GM21619 (cell line): ENCODE measurements around the gene PEX7.
A peak's percentile ranks its signal among the peaks of the same experiment; 100 is the strongest.
"Not testable (repeated sequence)": the region's sequence is repeated elsewhere in the genome, so short reads cannot be mapped to it uniquely, and the experiment has no call there.

Experiments
- ATAC-seq: cut with Tn5 transposase; IDR thresholded peaks from one replicate; pipeline ENCODE4 v1.9.1; 2021; ENCODE audit not compliant: unreplicated experiment

Gene PEX7, protein sequence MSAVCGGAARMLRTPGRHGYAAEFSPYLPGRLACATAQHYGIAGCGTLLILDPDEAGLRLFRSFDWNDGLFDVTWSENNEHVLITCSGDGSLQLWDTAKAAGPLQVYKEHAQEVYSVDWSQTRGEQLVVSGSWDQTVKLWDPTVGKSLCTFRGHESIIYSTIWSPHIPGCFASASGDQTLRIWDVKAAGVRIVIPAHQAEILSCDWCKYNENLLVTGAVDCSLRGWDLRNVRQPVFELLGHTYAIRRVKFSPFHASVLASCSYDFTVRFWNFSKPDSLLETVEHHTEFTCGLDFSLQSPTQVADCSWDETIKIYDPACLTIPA

DNA sequence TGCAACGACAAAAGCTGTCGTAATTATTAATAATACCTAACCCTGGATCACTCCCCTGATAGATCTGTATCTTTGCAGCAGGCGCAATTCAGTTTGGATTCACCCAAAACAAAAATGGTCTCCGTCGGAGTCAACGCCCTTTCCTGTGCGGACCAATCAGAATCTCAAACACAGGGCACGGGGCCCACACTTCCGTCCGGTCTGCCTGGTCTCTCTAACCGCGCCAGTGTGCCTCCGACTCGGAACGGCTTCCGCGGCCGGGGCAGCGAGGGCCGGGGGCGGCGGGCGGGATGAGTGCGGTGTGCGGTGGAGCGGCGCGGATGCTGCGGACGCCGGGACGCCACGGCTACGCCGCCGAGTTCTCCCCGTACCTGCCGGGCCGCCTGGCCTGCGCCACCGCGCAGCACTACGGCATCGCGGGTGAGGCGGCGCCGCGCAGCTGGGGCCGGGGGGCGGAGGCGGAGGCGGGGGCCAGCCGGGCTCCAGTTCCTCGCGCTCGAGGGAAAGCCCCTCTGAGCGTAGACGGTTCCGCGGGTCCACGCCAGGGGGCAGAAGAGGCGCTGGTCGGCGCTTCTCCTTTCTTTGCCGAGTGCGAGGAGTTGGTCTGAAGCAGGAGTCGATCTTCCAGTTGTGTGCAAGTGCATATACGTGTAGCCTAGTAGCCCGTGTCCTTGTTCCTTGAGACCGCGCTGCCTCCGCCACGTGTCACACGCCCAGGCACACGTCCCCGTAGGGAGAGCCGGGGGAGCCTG, at the start of gene PEX7:
Gene PEX7 (plus strand): TSS at position 217 of the 752 bp plus-strand sequence. CDS start 74 bp downstream, at position 291.
- peak; percentile 97 for ATAC-seq

DNA sequence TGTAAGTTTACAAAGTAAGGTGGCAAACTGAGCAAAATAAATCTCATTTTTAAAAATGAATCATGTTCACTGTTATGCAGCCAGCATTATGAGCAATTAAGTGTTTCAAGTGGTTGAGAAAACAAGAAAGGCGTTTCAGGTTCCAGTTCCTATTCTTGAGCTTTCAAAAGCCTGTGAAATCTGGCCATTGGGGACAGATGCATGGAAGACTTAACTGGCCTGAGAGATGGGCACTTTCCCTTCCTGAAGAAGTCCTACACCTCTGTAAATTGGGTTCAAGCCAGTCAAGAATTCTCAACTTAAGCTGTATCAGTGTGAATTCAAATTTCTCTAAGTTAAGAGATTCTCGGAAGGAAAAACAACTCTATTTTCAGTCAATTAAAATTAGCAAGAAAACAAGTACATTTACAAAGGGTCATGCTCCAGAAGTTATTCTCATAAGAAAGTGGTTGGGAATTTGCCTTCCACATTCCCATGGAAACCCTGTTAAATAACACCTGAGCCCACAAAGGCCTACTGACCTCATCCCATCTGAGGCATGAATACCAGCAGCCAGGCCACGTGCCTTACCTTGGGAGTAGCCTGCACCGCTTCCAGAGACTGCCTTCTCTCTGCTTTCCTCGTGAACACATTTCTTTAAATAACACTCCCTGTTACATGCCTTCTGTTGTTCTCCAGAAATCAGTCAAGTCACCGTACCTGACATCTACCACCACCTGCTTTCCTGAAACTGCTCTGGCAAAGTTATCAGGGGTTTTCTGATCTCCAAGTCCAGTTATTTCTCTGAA, 49.5 kb upstream of the PEX7 start:
- peak; percentile 80 for ATAC-seq

DNA sequence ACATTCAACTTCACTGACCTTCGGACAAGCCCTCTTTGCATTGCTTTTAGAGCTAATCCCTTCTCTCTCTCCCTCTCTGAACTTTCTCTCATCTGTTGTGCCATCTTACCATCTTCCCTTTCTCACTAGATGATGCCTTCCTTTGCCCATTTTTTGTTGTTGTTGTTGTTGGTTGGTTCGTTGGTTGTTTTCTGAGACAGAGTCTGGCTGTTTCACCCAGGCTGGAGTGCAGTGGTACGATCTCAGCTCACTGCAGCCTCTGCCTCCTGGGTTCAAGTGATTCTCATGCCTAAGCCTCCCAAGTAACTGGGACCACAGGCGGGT, 49.0 kb upstream of the PEX7 start:
- no peak for ATAC-seq

DNA sequence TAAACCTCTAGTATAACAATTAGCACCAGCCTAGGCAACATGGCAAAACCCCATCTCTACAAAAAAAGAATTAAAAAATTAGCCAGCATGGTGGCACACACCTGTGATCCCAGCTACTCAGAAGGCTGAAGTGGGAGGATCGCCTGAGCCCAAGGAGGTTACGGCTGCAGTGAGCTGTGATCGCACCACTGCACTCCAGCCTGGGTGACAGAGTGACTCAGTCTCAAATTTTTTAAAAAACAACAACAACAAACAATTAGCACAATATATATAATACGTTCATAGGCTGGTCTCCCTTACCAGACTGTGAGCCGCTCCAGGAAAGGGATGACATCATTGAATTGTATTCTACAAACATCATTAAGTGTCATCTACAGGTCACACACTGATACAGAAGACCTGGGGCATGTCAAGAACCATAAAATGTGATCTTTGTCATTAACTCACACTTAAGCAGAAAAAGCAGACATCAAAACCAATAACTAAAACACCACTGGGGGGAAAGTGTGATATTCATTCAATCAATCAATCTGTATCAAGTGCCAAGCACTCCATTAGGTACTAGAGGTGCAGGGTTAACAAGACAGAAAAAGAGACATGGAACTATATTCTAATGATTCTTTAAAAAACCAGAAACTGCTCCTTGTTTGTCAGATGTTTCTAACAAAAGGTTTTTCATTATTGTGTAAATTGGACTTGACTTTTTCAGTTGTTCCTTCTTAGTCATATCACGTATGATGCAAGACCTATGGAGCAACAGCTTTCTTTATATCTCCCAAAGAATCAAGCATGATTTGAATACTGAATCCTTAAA, 48.0 kb upstream of the PEX7 start:
- no peak for ATAC-seq

DNA sequence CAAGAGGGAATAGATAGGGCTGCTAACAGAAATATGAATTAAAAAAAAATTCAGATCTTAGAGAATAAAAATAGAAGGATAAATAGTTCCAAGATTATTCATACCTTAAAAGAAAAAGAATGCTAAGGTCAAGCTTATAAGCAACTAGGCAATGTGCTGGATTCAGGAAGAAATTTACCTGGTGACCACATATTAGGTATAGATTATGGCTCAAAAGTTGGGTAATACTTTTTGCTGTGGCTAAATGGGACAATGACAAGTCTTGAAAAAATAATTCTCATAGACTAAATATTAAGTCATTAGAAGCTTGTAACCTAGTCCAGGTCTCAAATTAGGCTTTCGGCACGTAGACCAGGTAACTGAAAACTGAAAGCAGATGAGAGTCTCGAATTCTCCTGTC, 47.3 kb upstream of the PEX7 start:
- no peak for ATAC-seq

DNA sequence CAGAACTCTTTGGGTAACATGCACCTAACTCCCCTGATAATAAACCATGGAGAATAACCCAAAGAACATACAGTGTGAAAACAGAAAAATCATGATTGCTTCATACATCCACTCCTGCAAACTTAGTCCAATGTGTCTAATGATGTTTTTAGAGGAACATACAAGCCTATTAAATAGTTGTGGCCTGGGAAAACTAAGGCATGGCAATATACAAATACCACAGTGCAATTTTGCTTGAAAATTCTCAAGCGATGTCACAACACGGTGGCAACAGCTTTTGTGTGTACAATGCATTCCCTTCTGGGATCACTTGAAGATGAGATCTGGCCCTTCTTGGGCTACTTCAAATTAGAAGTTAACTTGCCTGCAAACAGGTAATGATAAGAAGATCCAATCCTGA, 46.8 kb upstream of the PEX7 start:
- no peak for ATAC-seq

DNA sequence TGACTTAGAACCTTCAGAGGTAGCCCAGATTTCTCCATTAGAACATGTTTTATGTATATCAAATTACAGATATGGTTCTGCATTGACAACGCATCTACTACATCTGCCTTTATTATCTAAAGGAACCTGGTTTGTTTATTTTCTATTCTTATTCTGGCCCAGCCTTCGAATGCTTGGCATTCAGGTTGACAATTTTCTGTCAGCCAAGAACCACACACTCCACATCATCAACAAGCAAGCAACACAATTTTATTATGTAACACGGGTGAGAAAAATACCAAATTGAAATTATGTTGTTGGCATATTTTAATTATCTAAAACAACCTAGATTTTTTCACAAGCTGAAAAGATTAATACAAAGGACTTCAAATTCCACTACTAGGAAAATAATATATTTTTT, 44.7 kb upstream of the PEX7 start:
- ATAC-seq = no peak

DNA sequence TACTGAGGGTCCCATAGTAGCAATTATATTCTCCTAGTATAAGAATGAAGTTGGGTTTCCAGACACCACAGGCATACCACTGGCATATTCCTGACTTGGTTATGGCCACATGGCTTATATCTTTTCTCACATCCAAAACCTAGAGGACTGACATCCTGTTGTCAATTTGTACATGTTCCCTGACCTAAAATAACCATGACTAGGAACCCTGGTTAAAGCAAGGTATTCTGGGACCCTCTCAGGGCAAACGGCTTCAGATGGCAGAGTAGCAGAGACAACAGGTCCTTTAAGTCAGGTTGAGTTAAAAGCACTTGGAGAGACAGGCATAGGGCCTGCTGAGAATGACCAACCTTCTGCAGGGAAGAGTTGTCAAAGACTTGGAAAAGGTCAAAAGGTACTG, 42.7 kb upstream of the PEX7 start:
- no peak for ATAC-seq

DNA sequence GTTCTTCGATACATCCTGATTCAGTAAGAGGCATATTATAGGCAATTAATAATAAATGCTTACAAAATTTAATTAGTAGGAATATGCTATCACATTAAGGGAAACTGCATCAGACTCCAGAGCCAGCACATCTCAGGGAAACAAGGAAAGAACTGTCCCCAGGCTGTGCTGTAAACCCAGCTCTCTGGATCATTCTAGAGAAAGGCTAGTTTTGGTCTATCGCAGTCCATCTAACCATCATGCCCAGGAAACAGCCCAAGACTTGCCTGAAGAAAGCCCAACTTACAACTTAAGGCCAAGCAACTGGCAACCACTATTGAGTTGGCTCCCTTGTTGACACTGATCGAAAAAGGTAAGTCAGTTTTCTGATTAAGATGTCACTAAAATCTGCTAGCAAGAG, 41.4 kb upstream of the PEX7 start:
- no peak for ATAC-seq

DNA sequence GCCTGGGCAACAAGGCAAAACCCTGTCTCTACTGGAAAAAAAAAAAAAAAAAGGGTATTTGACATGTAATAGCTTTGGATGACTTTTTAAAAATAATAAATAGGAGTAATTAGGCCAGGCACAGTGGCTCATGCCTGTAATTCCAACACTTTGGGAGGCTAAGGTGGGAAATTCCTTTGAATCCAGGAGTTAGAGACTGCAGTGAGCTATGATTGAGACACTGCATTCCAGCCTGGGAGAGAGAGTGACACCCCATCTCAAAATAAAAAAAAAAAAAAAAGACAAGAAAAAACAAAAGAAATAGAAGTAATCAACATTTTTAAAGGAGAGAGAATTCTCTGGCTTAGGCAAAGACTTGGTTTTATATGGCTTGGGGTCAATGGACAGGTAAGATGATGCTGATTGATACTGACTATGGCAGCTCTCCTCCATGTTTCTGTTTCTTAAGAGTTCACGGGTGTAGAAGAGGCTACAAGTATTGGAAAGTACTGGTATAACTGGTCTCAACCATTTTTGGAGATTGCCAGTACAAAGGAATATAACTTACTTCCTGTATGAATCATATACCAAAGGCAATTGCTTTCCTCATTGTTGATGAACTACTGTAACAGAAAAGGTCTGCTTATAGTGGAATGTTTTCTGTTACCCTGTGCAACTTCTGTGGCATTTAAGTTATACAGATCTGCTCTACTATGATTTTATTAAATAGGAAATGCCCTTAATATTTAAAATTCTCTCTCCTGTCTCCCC, 40.2 kb upstream of the PEX7 start:
- ATAC-seq = no peak

DNA sequence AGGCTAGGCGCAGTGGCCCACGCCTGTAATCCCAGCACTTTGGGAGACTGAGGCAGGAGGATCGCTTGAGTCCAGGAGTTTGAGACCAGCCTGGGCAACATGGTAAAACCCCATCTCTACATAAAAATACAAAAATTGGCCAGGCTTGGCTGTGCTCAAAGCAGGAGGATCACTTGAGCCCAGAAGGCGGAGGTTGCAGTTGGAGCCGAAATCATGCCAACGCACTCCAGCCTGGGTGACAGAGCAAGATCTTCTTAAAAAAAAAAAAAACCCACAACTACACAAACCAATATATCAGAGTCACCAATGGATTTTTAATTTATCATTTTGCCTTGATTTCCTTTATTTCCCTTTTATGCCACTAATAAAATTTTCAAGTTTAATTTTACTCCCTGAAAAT, 39.4 kb upstream of the PEX7 start:
- no peak for ATAC-seq

DNA sequence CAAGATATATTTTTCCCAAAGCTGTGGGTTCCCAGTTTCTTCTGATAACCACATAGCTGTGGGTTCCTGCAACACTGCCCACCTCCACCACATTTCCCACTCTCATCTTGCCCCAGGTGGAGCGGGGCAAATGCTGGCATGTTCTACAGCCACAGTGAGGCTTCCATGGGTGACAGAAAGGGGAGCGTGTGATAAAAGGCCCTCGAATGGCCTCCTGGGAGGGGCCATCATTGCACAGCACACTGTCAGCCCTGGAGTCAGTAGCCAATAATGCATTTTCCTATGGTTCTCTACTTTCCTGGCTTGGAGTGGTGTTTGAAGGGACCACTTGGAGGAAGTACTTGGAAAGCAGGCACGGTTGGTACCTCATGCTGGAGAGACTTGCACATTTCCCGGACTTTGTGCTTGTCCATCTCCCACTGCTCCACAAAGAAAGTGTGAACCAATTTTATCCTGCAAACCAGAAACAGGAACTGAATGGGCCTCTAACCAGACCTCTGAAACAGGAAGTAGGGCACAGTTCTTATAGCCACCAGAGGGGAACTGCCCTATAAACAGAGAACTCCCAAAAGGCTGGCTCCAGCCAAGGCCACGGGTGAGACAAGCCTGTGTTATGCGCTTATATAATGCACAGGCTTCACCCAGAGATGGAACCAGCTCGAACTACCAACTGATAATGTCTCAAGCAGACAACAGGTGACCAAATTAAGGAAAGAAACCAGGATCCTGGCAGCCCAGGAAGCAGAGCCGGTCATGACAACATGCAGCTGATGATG, 38.7 kb upstream of the PEX7 start:
- peak; percentile 63 for ATAC-seq

DNA sequence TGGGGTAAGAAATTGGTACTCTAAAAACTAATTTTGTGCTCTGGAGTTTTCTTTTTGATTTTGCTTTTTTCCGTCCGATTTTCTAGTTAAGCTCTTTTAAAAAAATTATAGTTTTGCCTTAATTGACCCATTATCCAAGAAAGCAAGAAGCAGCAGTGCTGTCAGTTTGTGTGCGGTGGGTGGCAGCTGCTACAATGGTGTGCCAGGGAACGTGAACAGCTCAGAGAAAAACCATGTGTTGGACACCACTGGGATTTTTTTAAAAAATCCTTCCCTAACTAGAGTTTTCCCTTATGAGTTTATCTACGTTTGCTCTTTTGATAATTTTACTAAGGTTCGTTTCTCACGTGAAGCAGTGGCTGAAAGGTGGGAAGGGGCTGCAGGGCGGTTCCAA, 38.1 kb upstream of the PEX7 start:
- ATAC-seq = no peak

DNA sequence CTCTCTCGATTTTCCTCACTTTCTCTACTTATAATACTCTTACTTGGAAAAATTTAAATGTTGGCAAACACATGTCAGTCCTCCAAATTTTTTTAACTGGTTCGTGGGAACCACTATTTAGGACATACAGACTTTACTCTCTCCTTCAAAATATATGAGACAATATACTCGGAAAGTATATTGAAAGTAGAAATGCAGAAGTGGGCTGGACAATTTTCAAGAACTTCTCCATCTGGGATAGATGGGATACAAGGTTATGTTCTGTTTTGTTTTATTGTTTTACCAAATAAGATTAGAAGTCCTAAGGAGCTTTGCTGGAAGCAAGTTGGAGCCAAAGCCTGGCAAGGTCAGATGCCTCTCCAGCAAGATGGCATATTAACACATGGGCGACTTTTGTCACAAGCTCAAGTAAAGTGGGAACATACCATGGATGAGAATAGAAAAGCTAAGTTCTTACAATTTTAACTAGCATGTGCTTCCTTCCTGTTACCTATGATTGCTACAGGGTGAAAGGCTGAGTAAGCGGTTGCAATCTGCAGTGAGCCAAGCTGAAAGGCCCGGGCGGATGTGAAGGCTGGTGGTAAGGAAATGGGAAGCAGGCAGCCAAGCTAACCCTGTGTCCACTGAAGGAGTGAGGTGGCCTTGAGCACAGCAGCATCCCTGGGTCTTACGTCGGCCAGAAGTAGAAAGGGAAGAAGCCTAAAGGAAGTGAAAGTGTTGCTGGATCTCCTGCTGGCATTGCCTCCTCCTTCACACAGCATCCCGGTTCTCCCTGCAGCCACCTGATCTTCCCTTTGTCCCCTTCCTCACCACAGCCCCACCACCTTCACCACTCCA, 37.3 kb upstream of the PEX7 start:
- peak; percentile 42 for ATAC-seq

DNA sequence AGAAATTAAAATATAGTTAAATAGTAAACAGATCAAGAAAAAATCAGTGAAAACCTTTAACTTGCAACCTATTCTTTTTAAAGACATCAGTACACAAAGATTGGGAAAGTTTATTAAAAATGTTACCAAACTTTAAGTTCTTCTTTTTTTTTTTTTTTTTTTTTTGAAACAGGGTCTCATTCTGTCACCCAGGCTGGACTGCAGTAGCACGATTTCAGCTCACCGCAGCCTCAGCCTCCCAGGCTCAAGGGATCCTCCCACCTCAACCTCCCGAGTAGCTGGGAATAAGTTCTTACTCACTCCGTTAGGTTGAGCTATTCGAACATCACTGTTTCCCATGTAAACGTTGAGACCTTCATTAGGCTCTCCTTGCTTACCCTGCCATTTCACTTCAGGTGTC, 35.7 kb upstream of the PEX7 start:
- ATAC-seq = no peak

DNA sequence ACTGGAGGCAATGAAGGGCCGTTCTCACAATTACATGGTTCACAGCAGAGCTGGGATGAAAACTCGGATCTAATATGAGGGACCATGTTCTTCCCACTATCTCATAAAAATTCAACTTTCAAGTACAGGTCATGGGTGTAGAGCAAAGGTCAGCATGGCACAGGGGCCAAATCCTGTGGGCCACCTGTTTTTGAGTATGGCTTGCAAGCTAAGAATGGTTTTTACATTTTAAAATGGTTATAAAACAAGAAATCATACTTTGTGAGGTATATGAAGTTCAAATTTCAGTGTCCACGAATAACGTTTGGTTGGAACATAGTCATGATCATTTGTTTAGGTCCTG, 34.7 kb upstream of the PEX7 start:
- no peak for ATAC-seq

DNA sequence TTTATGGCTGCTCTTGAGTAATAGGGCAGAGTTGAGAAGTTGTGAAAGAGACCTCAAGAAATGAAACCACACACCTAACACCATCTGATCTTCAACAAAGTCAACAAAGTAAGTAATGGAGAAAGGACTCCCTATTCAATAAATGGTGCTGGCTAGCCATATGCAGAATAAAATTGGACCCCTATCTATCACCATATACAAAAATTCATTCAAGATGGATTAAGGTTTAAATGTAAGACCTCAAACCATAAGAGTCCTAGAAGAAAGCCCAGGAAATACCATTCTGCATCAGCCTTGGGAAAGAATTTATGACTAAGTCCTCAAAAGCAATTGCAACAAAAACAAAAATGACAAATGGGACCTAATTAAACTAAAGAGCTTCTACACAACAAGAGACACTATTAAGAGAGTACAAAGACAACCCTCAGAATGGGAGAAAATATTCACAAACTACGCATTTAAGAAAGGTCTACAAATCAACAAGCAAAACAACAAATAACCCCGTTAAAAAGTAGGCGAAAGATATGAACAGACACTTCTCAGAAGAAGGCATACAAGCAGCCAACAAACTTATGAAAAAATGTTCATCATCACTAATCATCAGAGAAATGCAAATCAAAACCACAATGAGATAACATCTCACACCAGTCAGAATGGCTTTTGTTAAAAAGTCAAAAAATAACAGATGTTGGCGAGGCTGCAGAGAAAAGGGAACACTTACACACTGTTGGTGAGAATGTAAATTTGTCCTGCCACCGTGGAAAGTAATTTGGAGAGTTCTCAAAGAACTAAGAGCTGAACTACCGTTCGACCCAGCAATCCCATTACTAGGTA, 34.1 kb upstream of the PEX7 start:
- no peak for ATAC-seq

DNA sequence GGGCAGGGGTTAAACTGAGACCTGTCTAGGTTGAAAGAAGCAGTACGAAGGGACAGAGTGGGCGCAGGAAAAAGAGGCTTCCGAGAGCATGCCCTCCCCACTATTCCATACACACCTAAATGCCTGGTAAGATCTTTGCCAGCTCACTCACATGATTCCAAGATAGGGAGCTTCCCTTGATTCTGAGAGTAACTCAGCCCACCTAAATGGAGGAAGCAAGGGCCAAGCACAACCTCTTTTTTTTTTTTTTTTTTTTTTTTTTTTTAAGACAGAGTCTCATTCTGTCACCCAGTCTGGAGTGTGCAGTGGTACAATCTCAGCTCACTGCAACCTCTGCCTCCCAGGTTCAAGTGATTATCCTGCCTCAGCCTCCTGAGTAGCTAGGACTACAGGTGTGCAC, 33.0 kb upstream of the PEX7 start:
- ATAC-seq = not testable (repeated sequence)
